IMR-90 (cell line): ENCODE data around the gene CSTF2T. TPM values are rescaled to one million over a fixed set of nuclear protein-coding genes. Genes with fewer than 3 reads are reported as not detected.

ENCODE experiments used
- ATAC-seq: fragments of 200-7000 bp; cut with Tn5 transposase; 2 replicates; pipeline ENCODE4 v1.9.1; 2020; ENCODE audit warnings: low read depth, mild to moderate bottlenecking, moderate library complexity
- BruUV-seq: library from RNA; stranded (reverse); fragments of 400-500 nt; replicated peaks from 2 replicates; lab custom pipeline; 2021; lab: Mats Ljungman, UMichigan
- CTCF ChIA-PET: fragments of 300-600 bp; formaldehyde crosslinking; extraction: SDS; loops from one replicate; lab custom pipeline; 2021; ENCODE audit warnings: antibody characterized with exemption; lab: Yijun Ruan, JAX
- POLR2A ChIA-PET: fragments of 300-600 bp; sonication (Branson Sonifier 250); formaldehyde crosslinking; loops from one replicate; lab custom pipeline; 2022; ENCODE audit warnings: antibody characterized with exemption; ENCODE audit not compliant: unreplicated experiment; lab: Charles Lee
- DNase-seq: peaks from one replicate; pipeline ENCODE4 v3.0.0; 2013
- H2AFZ ChIP-seq: replicated peaks from 2 replicates; pipeline ENCODE3; 2013; ENCODE audit warnings: low read length, mild to moderate bottlenecking; ENCODE audit not compliant: poor library complexity
- H2AK5ac ChIP-seq: 2 replicates; pipeline ENCODE4 v1.6.1; 2013; ENCODE audit warnings: low read depth, low read length, inconsistent platforms
- H2AK9ac ChIP-seq: replicated peaks from 2 replicates; pipeline ENCODE3; 2013; ENCODE audit warnings: mild to moderate bottlenecking, low read depth, low read length, moderate library complexity; ENCODE audit not compliant: poor library complexity
- H2BK120ac ChIP-seq: 2 replicates; pipeline ENCODE4 v1.6.1; 2013; ENCODE audit warnings: low read depth, low read length, inconsistent platforms
- H2BK15ac ChIP-seq: 3 replicates; pipeline ENCODE4 v1.6.1; 2013; ENCODE audit warnings: low read depth, low read length, inconsistent platforms
- H2BK20ac ChIP-seq: 2 replicates; pipeline ENCODE4 v1.6.1; 2013; ENCODE audit warnings: low read depth, mild to moderate bottlenecking, inconsistent platforms, low read length, moderate library complexity
- H2BK5ac ChIP-seq: 2 replicates; pipeline ENCODE4 v1.6.1; 2013; ENCODE audit warnings: mild to moderate bottlenecking, low read depth, low read length, inconsistent platforms; ENCODE audit not compliant: poor library complexity, severe bottlenecking
- H3K14ac ChIP-seq: replicated peaks from 2 replicates; pipeline ENCODE4 v1.6.1; 2013; ENCODE audit warnings: low read depth, low read length, inconsistent platforms
- H3K18ac ChIP-seq: 2 replicates; pipeline ENCODE4 v1.6.1; 2013; ENCODE audit warnings: low read depth, low read length, control low read depth
- H3K23ac ChIP-seq: 2 replicates; pipeline ENCODE4 v1.6.1; 2013; ENCODE audit warnings: low read depth, low read length, inconsistent platforms
- H3K27ac ChIP-seq: 2 replicates; pipeline ENCODE4 v1.5.1; 2013; ENCODE audit warnings: mild to moderate bottlenecking, control low read depth, low read length; ENCODE audit not compliant: insufficient read depth
- H3K27me3 ChIP-seq: 2 replicates; pipeline ENCODE4 v1.6.1; 2013; ENCODE audit warnings: low read length; ENCODE audit not compliant: control insufficient read depth, insufficient read depth
- H3K36me3 ChIP-seq: 2 replicates; pipeline ENCODE4 v1.6.1; 2013; ENCODE audit warnings: low read length, mixed read lengths; ENCODE audit not compliant: control insufficient read depth, insufficient read depth
- H3K4ac ChIP-seq: 2 replicates; pipeline ENCODE4 v1.6.1; 2013; ENCODE audit warnings: low read depth, low read length, inconsistent platforms
- H3K4me1 ChIP-seq: 2 replicates; pipeline ENCODE4 v1.6.1; 2013; ENCODE audit warnings: low read length, mixed read lengths; ENCODE audit not compliant: control insufficient read depth, insufficient read depth
- H3K4me2 ChIP-seq: 2 replicates; pipeline ENCODE4 v1.6.1; 2013; ENCODE audit warnings: low read depth, mild to moderate bottlenecking, control low read depth, low read length, moderate library complexity
- H3K4me3 ChIP-seq: 2 replicates; pipeline ENCODE4 v1.5.1; 2013; ENCODE audit warnings: low read depth, mild to moderate bottlenecking, control low read depth, low read length, moderate library complexity; ENCODE audit not compliant: insufficient read depth
- H3K56ac ChIP-seq: 2 replicates; pipeline ENCODE4 v1.6.1; 2013; ENCODE audit warnings: low read length, inconsistent platforms; ENCODE audit not compliant: insufficient read depth; ENCODE audit errors: extremely low read depth
- H3K79me1 ChIP-seq, 2 experiments: 2 replicates each; pipeline ENCODE4 v1.6.1; 2013; ENCODE audit warnings: low read length in 2 of 2, inconsistent platforms in 1 of 2, low read depth in 1 of 2
- H3K9ac ChIP-seq: 2 replicates; pipeline ENCODE4 v1.6.1; 2013; ENCODE audit warnings: low read depth, low read length, control low read depth
- H3K9me1 ChIP-seq: 2 replicates; pipeline ENCODE4 v1.6.1; 2013; ENCODE audit warnings: low read length, inconsistent platforms; ENCODE audit not compliant: insufficient read depth
- H3K9me3 ChIP-seq: 2 replicates; pipeline ENCODE4 v1.6.1; 2013; ENCODE audit warnings: low read length; ENCODE audit not compliant: control insufficient read depth, insufficient read depth
- H4K20me1 ChIP-seq: 2 replicates; pipeline ENCODE4 v1.6.1; 2013; ENCODE audit warnings: low read length, inconsistent platforms; ENCODE audit not compliant: insufficient read depth
- H4K5ac ChIP-seq: 2 replicates; pipeline ENCODE4 v1.6.1; 2013; ENCODE audit warnings: mild to moderate bottlenecking, low read depth, low read length, control low read depth
- H4K8ac ChIP-seq, 2 experiments: 2 replicates each; pipeline ENCODE4 v1.6.1; 2013; ENCODE audit warnings: low read depth in 2 of 2, low read length in 2 of 2, control low read depth in 1 of 2, inconsistent platforms in 1 of 2
- H4K91ac ChIP-seq: 2 replicates; pipeline ENCODE4 v1.6.1; 2013; ENCODE audit warnings: low read depth, low read length, inconsistent platforms; ENCODE audit not compliant: insufficient read depth
- CHD1 ChIP-seq: IDR thresholded peaks from 2 replicates; pipeline ENCODE4 v1.6.1; 2012; ENCODE audit warnings: low read depth, low read length, improper control_type of control experiment
- FOS ChIP-seq: fragments of 150-350 bp; IDR thresholded peaks from 2 replicates; pipeline ENCODE4 v1.6.1; 2016; ENCODE audit warnings: low read depth, low read length
- MXI1 ChIP-seq: IDR thresholded peaks from 2 replicates; pipeline ENCODE4 v1.6.1; 2012; ENCODE audit warnings: low read depth, mild to moderate bottlenecking, low read length, moderate library complexity, borderline replicate concordance
- NFE2L2 ChIP-seq: fragments of 150-350 bp; IDR thresholded peaks from 2 replicates; pipeline ENCODE4 v1.6.1; 2016; ENCODE audit warnings: low read depth, mild to moderate bottlenecking, low read length
- RCOR1 ChIP-seq: IDR thresholded peaks from 2 replicates; pipeline ENCODE4 v1.6.1; 2012; ENCODE audit warnings: mild to moderate bottlenecking, low read length, improper control_type of control experiment; ENCODE audit not compliant: insufficient replicate concordance
- RFX5 ChIP-seq: IDR thresholded peaks from 2 replicates; pipeline ENCODE4 v1.8.0; 2012; ENCODE audit warnings: low read depth, mild to moderate bottlenecking, low read length, moderate library complexity
- WGBS, 2 experiments: methylation state at CpG; one replicate each; pipeline versions ENCODE4 v1.1.5 to v1.1.7; 2013; ENCODE audit warnings: missing lambda C conversion rate in 2 of 2; ENCODE audit not compliant: insufficient read length in 1 of 2; ENCODE audit errors: extremely low coverage in 2 of 2; 5-methylcytosine and 5-hydroxymethylcytosine counted together
- dilution Hi-C: fragments of 300-500 bp; cut with HindIII; formaldehyde crosslinking; loops from one replicate; pipeline ENCODE4 v1.14.3; 2018; ENCODE audit warnings: low sequenced_read_pairs; ENCODE audit not compliant: unreplicated experiment
- in situ Hi-C: fragments of 300-500 bp; cut with MboI; formaldehyde crosslinking; loops from 3 replicates; pipeline ENCODE4 v1.14.3; 2019; ENCODE audit warnings: low sequenced_read_pairs, inconsistent platforms, mixed read lengths
- intact Hi-C: fragments of 100-400 bp; cut with micrococcal nuclease; formaldehyde crosslinking; loops from 2 replicates; pipeline ENCODE4 v1.10.0; 2022
- polyA plus RNA-seq, 3 experiments: library from polyadenylated mRNA; depleted of rRNA; stranded (reverse); fragments of >200 nt; gene quantifications; 2 replicates each; pipeline ENCODE4 v1.2.3, GENCODE V29; 2012; ENCODE audit warnings: low replicate concordance in 1 of 3
- total RNA-seq: library from RNA; depleted of rRNA; stranded (reverse); fragments of >200 nt; gene quantifications from 2 replicates; pipeline ENCODE4 v1.2.3, GENCODE V29; 2012
- TF ChIP-seq, protein P1 (sequence below): fragments of 150-350 bp; IDR thresholded peaks from 2 replicates; pipeline ENCODE4 v1.6.1; 2016; ENCODE audit warnings: low read depth, mild to moderate bottlenecking, low read length, moderate library complexity, borderline replicate concordance
- TF ChIP-seq, protein P2 (sequence below): conservative IDR thresholded peaks from 2 replicates; pipeline ENCODE4 v1.5.1; 2012; ENCODE audit warnings: mild to moderate bottlenecking, low read depth, low read length, improper control_type of control experiment
- TF ChIP-seq, protein P3 (sequence below): fragments of 150-350 bp; IDR thresholded peaks from 2 replicates; pipeline ENCODE4 v1.6.1; 2017; ENCODE audit warnings: mild to moderate bottlenecking, antibody characterized with exemption, low read length, low read depth

CSTF2T gene
- total and polyA plus RNA-seq, 2 of the 4 experiments (the other 2 are of a cell fraction), result 7.2 to 18.6 TPM

DNA sequence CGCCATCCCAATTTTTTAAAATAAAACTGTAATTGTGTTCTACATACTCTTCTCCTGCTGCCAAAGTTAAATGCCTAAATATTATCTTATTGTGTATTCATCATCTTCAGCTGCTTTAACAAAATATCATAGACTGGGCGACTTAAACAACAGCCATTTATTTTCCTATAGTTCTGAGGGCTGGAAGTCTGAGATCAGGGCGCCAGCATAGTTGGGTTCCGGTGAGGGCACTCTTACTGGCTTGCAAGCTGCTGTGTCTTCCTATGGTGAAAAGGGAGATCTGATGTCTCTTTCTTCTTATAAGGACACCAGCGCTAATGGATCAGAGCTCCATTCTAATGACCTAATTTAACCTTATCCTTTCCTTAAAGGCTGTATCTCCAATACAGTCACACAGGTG, 30.4 kb downstream of the CSTF2T start:
- no peak overlapping the region for H4K8ac ChIP-seq
- H3K9ac ChIP-seq, result no peak overlapping the region
- in situ Hi-C loops, result no loop called here
- no peak overlapping the region for H2BK5ac ChIP-seq
- H4K5ac ChIP-seq, result no peak overlapping the region
- no peak for TF ChIP-seq RCOR1
- TF ChIP-seq, protein P1, sequence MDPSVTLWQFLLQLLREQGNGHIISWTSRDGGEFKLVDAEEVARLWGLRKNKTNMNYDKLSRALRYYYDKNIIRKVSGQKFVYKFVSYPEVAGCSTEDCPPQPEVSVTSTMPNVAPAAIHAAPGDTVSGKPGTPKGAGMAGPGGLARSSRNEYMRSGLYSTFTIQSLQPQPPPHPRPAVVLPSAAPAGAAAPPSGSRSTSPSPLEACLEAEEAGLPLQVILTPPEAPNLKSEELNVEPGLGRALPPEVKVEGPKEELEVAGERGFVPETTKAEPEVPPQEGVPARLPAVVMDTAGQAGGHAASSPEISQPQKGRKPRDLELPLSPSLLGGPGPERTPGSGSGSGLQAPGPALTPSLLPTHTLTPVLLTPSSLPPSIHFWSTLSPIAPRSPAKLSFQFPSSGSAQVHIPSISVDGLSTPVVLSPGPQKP, result no peak
- no peak for TF ChIP-seq FOS
- TF ChIP-seq, protein P2, sequence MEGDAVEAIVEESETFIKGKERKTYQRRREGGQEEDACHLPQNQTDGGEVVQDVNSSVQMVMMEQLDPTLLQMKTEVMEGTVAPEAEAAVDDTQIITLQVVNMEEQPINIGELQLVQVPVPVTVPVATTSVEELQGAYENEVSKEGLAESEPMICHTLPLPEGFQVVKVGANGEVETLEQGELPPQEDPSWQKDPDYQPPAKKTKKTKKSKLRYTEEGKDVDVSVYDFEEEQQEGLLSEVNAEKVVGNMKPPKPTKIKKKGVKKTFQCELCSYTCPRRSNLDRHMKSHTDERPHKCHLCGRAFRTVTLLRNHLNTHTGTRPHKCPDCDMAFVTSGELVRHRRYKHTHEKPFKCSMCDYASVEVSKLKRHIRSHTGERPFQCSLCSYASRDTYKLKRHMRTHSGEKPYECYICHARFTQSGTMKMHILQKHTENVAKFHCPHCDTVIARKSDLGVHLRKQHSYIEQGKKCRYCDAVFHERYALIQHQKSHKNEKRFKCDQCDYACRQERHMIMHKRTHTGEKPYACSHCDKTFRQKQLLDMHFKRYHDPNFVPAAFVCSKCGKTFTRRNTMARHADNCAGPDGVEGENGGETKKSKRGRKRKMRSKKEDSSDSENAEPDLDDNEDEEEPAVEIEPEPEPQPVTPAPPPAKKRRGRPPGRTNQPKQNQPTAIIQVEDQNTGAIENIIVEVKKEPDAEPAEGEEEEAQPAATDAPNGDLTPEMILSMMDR, result no peak
- TF ChIP-seq NFE2L2, result no peak
- no peak for TF ChIP-seq CHD1
- TF ChIP-seq RFX5, result no peak
- TF ChIP-seq, protein P3, sequence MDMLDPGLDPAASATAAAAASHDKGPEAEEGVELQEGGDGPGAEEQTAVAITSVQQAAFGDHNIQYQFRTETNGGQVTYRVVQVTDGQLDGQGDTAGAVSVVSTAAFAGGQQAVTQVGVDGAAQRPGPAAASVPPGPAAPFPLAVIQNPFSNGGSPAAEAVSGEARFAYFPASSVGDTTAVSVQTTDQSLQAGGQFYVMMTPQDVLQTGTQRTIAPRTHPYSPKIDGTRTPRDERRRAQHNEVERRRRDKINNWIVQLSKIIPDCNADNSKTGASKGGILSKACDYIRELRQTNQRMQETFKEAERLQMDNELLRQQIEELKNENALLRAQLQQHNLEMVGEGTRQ, result no peak
- TF ChIP-seq MXI1, result no peak
- H2AFZ ChIP-seq, result no peak overlapping the region
- no peak for ATAC-seq
- POLR2A ChIA-PET, result no interaction called here
- H3K27me3 ChIP-seq, result no peaks in the 10 kb centered on the region
- 0 out of 2 replicates have a peak, but pooled peaks cover 3% of the 10 kb centered on the region for H3K9me3 ChIP-seq
- no peak overlapping the region for H2BK120ac ChIP-seq
- H2AK5ac ChIP-seq, result no peak overlapping the region
- no peak overlapping the region for H3K14ac ChIP-seq
- no peak overlapping the region for H3K18ac ChIP-seq
- H4K91ac ChIP-seq, result no peak overlapping the region
- dilution Hi-C loops, result no loop called here
- H3K56ac ChIP-seq, result no peak overlapping the region
- no peak overlapping the region for H2BK15ac ChIP-seq
- no peaks in the 10 kb centered on the region for H4K20me1 ChIP-seq
- no peak overlapping the region for H2BK20ac ChIP-seq
- no peaks in the 10 kb centered on the region; a peak in 1 of 4 replicates for H3K79me1 ChIP-seq
- H2AK9ac ChIP-seq, result no peak overlapping the region
- no peak overlapping the region for H3K4me2 ChIP-seq
- no peak overlapping the region for H3K27ac ChIP-seq
- no peak for DNase-seq
- H3K4me1 ChIP-seq, result no peaks in the 10 kb centered on the region
- no peaks in the 10 kb centered on the region for H3K36me3 ChIP-seq
- CTCF ChIA-PET, result interaction anchor here (0.8 to 1.6 kb wide), 2 partner anchors 9 to 545 kb away, joined by 4 read pairs; no protein-coding TSS in a partner anchor
- no CpG with 5 or more reads among the region's 5 CpGs for WGBS, 2 experiments
- no peak overlapping the region for H3K4ac ChIP-seq
- H3K9me1 ChIP-seq, result no peaks in the 10 kb centered on the region
- H3K4me3 ChIP-seq, result no peak overlapping the region
- BruUV-seq, result no TSS peak
- intact Hi-C loops, result no loop called here
- H3K23ac ChIP-seq, result no peak overlapping the region
